PC-3 (cell line): ENCODE results near the gene COL21A1. TPM values are rescaled to one million over a fixed set of nuclear protein-coding genes. Genes with fewer than 3 reads are reported as not detected.

Experiments used
- ATAC-seq: fragments of 200-7000 bp; cut with Tn5 transposase; 2 replicates; pipeline ENCODE4 v1.9.1; 2020; ENCODE audit warnings: mild to moderate bottlenecking, moderate library complexity
- Bru-seq: library from RNA; stranded (reverse); fragments of 400-500 nt; gene quantifications from one replicate; lab custom pipeline; 2021; lab: Mats Ljungman, UMichigan
- BruChase-seq, 2 experiments: library from RNA; stranded (reverse); fragments of 400-500 nt; gene quantifications; one replicate each; lab custom pipeline; 2021; lab: Mats Ljungman, UMichigan
- BruUV-seq: library from RNA; stranded (reverse); fragments of 400-500 nt; replicated peaks from 2 replicates; lab custom pipeline; 2021; lab: Mats Ljungman, UMichigan
- CTCF ChIA-PET: fragments of 300-600 bp; sonication (Branson Sonifier 250); formaldehyde crosslinking; loops from one replicate; lab custom pipeline; 2022; ENCODE audit warnings: antibody characterized with exemption; lab: Charles Lee
- POLR2A ChIA-PET: fragments of 300-600 bp; sonication (Branson Sonifier 250); formaldehyde crosslinking; loops from one replicate; lab custom pipeline; 2022; ENCODE audit warnings: antibody characterized with exemption; ENCODE audit not compliant: unreplicated experiment; lab: Charles Lee
- DNase-seq: peaks from one replicate; pipeline ENCODE4 v3.0.0-alpha.2; 2015
- H2AFZ ChIP-seq: fragments of 300-600 bp; sonication (generic); 2 replicates; pipeline ENCODE4 v1.6.0; 2016; ENCODE audit warnings: antibody characterized with exemption, low read length
- H3F3A ChIP-seq: fragments of 300-600 bp; sonication (generic); one replicate; pipeline ENCODE4 v1.6.0; 2017; ENCODE audit warnings: antibody characterized with exemption, low read length, control low read depth, mild to moderate bottlenecking; ENCODE audit not compliant: unreplicated experiment
- H3K27ac ChIP-seq: fragments of 300-600 bp; sonication (generic); 2 replicates; pipeline ENCODE4 v1.5.1; 2016; ENCODE audit warnings: mild to moderate bottlenecking, low read length
- H3K27me3 ChIP-seq: fragments of 300-600 bp; sonication (generic); 2 replicates; pipeline ENCODE4 v1.6.1; 2016; ENCODE audit warnings: low read length, mixed read lengths
- H3K36me3 ChIP-seq: fragments of 300-600 bp; sonication (generic); 2 replicates; pipeline ENCODE4 v1.6.1; 2016; ENCODE audit warnings: low read depth, mixed run types, low read length, mixed read lengths
- H3K4me1 ChIP-seq: fragments of 300-600 bp; sonication (generic); 2 replicates; pipeline ENCODE4 v1.5.1; 2016; ENCODE audit warnings: low read length; ENCODE audit not compliant: insufficient read depth
- H3K4me2 ChIP-seq: fragments of 300-600 bp; sonication (generic); 2 replicates; pipeline ENCODE4 v1.6.0; 2016; ENCODE audit warnings: low read length
- H3K4me3 ChIP-seq: fragments of 300-600 bp; sonication (generic); 2 replicates; pipeline ENCODE4 v1.5.1; 2016; ENCODE audit warnings: mild to moderate bottlenecking, low read length, mixed read lengths
- H3K79me2 ChIP-seq: fragments of 300-600 bp; sonication (generic); 2 replicates; pipeline ENCODE4 v1.6.1; 2017; ENCODE audit warnings: low read length, mixed read lengths
- H3K9ac ChIP-seq: fragments of 300-600 bp; sonication (generic); 2 replicates; pipeline ENCODE4 v1.6.0; 2016; ENCODE audit warnings: mild to moderate bottlenecking, low read length
- H3K9me2 ChIP-seq: fragments of 300-600 bp; sonication (generic); replicated peaks from 2 replicates; pipeline ENCODE4 v1.6.1; 2016; ENCODE audit warnings: mixed run types, low read length, mixed read lengths
- H3K9me3 ChIP-seq: fragments of 300-600 bp; sonication (generic); 2 replicates; pipeline ENCODE4 v1.6.1; 2016; ENCODE audit warnings: low read length, mixed read lengths
- H4K20me1 ChIP-seq: fragments of 300-600 bp; sonication (generic); 2 replicates; pipeline ENCODE4 v1.6.1; 2016; ENCODE audit warnings: low read length, mixed read lengths
- EZH2 ChIP-seq: fragments of 300-600 bp; sonication (generic); IDR thresholded peaks from one replicate; pipeline ENCODE4 v1.6.1; 2017; ENCODE audit warnings: antibody characterized with exemption, mild to moderate bottlenecking, low read length; ENCODE audit not compliant: unreplicated experiment
- EZH2phosphoT487 ChIP-seq: fragments of 300-600 bp; sonication (generic); IDR thresholded peaks from 2 replicates; pipeline ENCODE4 v1.6.1; 2018; ENCODE audit warnings: mild to moderate bottlenecking, antibody characterized with exemption, low read length, borderline replicate concordance
- intact Hi-C: fragments of 100-400 bp; cut with micrococcal nuclease; formaldehyde crosslinking; loops from 2 replicates; pipeline ENCODE4 v1.9.0; 2023
- long read RNA-seq: library from polyadenylated mRNA; unstranded; transcript quantifications from one replicate; pipeline ENCODE4 v2.0.0, GENCODE V29; 2021; ENCODE audit not compliant: unreplicated experiment
- total RNA-seq: library from RNA; depleted of rRNA; stranded (reverse); fragments of >200 nt; gene quantifications from 2 replicates; pipeline ENCODE4 v1.2.3, GENCODE V29; 2014; rRNA removed
- TF ChIP-seq, protein P1 (sequence below): fragments of 300-600 bp; sonication (generic); conservative IDR thresholded peaks from 2 replicates; pipeline ENCODE4 v1.5.1; 2017; ENCODE audit warnings: antibody characterized with exemption, low read depth, mild to moderate bottlenecking, low read length

COL21A1 gene
- 0.35 and 1.0 TPM in 2 replicates for total RNA-seq
- percentile 16 among the genes with signal in this experiment for Bru-seq, nascent RNA
- percentile 17 among the genes with signal in this experiment for BruChase-seq, experiment 1, labeled RNA remaining after a 6-hour chase
- percentile 27 among the genes with signal in this experiment for BruChase-seq, experiment 2, labeled RNA remaining after a 2-hour chase
- long read RNA-seq, result 0 reads

DNA sequence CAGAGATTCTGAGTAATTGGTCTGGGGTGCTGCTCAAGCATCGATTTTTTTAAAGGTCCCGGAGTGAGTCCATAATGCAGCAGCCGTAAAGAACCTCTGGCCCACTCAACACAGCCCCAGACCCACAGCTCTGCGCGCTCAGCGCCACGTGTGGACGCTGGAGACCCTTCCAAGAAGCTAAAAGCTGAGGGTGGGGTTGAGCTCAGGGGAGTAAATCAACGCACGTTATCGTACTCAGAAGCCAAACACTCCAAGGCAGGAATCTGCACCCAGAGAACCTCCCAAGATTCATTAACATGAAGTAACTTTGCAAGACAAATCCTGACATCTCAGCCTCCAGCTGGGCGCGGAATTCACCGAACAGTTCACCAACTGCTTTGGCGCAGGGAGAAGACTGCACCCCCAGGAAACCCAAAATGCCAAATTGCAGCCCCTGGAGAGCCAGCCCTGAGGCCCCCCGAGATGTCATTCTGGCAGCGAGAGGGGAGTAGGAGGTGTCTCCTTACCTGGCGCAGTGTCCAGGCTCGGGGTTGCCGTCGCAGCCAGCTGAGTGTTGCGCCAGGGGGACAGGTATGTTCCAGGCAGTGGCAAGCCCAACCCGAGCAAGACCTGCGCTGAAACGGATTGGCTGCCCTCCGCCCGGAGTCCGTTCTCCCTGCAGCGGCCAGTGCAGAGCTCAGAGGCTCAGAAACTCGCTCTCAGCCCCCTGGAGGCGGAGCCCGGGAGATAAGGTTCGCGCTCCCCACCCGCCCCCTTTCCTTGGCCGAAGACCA is at the start of gene COL21A1:
Gene COL21A1 (minus strand): TSS at position 700 of the 773 bp plus-strand sequence. CDS start 64,962 bp downstream, outside the sequence.
- Histone ChIP-seq H3K9me2 (no peaks in the 10 kb centered on the region), H3K9ac (no peak within 1 kb of the TSS), H4K20me1 (no peaks in the 10 kb centered on the region), H2AFZ (peak within 1 kb of the TSS; percentile 92), H3K4me2 (peak within 1 kb of the TSS; percentile 93), H3K79me2 (no peaks in the 10 kb centered on the region), H3K27me3 (no peaks in the 10 kb centered on the region), H3F3A (no peaks in the 10 kb centered on the region), H3K36me3 (no peaks in the 10 kb centered on the region), H3K4me3 (peak within 1 kb of the TSS; percentile 72), H3K4me1 (peaks cover 9% of the 10 kb centered on the region), H3K27ac (no peak within 1 kb of the TSS), H3K9me3 (no peaks in the 10 kb centered on the region)
- intact Hi-C loops, result loop anchor here (2.0 kb wide), 1 partner anchor 24 kb away; no protein-coding TSS in a partner anchor
- ChIA-PET CTCF (interaction anchor here (0.6 to 0.8 kb wide), 3 partner anchors 9 to 209 kb away, joined by 3 read pairs; no protein-coding TSS in a partner anchor), POLR2A (no interaction called here)
- no TSS peak for BruUV-seq
- ATAC-seq (peak; percentile 95), DNase-seq (peak; percentile 61)
- TF ChIP-seq, protein P1, sequence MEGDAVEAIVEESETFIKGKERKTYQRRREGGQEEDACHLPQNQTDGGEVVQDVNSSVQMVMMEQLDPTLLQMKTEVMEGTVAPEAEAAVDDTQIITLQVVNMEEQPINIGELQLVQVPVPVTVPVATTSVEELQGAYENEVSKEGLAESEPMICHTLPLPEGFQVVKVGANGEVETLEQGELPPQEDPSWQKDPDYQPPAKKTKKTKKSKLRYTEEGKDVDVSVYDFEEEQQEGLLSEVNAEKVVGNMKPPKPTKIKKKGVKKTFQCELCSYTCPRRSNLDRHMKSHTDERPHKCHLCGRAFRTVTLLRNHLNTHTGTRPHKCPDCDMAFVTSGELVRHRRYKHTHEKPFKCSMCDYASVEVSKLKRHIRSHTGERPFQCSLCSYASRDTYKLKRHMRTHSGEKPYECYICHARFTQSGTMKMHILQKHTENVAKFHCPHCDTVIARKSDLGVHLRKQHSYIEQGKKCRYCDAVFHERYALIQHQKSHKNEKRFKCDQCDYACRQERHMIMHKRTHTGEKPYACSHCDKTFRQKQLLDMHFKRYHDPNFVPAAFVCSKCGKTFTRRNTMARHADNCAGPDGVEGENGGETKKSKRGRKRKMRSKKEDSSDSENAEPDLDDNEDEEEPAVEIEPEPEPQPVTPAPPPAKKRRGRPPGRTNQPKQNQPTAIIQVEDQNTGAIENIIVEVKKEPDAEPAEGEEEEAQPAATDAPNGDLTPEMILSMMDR, result peak; percentile 59
- TF ChIP-seq EZH2phosphoT487, result no peak
- no peak for TF ChIP-seq EZH2

DNA sequence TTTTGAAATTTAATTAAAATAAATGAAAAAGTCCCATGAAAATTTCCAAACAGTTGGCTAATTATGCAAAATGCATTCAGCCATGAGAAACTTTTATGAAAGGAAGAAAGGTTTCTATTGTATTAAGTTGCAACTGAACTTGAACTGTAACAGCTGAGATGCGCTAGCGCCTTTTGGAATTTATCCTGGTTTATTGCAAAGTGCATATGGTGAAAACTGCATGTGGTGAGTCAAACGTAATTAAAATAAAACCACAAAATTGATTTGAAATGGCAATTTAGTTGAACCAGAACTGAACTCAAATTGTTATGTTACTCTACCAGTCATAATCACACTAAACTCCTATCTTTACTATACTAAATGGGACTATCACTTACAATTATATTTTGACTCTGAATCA is 46.4 kb upstream of the COL21A1 start:
- ChIA-PET CTCF (no interaction called here), POLR2A (no interaction called here)
- H3K36me3 ChIP-seq, result no peaks in the 10 kb centered on the region
- DNase-seq (no peak), ATAC-seq (no peak)
- no peaks in the 10 kb centered on the region for H3F3A ChIP-seq
- no peaks in the 10 kb centered on the region for H3K9me3 ChIP-seq
- no TSS peak for BruUV-seq
- TF ChIP-seq, protein P1, result no peak
- TF ChIP-seq EZH2 (no peak), EZH2phosphoT487 (no peak)
- no peak overlapping the region for H3K9ac ChIP-seq
- H3K4me3 ChIP-seq, result no peak overlapping the region
- no peaks in the 10 kb centered on the region for H3K9me2 ChIP-seq
- H3K79me2 ChIP-seq, result no peaks in the 10 kb centered on the region
- H4K20me1 ChIP-seq, result no peaks in the 10 kb centered on the region
- H3K4me2 ChIP-seq, result no peak overlapping the region
- H3K27me3 ChIP-seq, result no peaks in the 10 kb centered on the region
- H3K27ac ChIP-seq, result no peak overlapping the region
- peaks cover 15% of the 10 kb centered on the region for H3K4me1 ChIP-seq
- intact Hi-C loops, result loop anchor here (5.0 to 10.0 kb wide), 4 partner anchors 56 to 1016 kb away; no protein-coding TSS in a partner anchor
- H2AFZ ChIP-seq, result no peak overlapping the region
